A549 (cell line): ENCODE data around the gene ACBD4. TPM values are rescaled to one million over a fixed set of nuclear protein-coding genes. Genes with fewer than 3 reads are reported as not detected.
A peak's percentile ranks its signal among the peaks of the same experiment; 100 is the strongest.

Experiments
- ATAC-seq, 2 experiments: fragments of 200-7000 bp in 1 of 2; fragments of >200 bp in 1 of 2; cut with Nextera tagmentation in 1 of 2; cut with Tn5 transposase in 1 of 2; 3 replicates each; pipeline versions ENCODE4 v1.8.0 to v1.9.1; 2018 to 2020; ENCODE audit warnings: mild to moderate bottlenecking in 1 of 2, moderate library complexity in 1 of 2
- CTCF ChIA-PET: fragments of 300-600 bp; sonication (Branson Sonifier 250); formaldehyde crosslinking; extraction: SDS; loops from one replicate; lab custom pipeline; 2021; ENCODE audit warnings: antibody characterized with exemption, inconsistent platforms; lab: Yijun Ruan, JAX
- POLR2A ChIA-PET: fragments of 350-600 bp; formaldehyde crosslinking; extraction: SDS; loops from one replicate; lab custom pipeline; 2021; ENCODE audit warnings: antibody characterized with exemption, inconsistent platforms; lab: Yijun Ruan, JAX
- DNase-seq, 2 experiments: peaks; one replicate each; pipeline versions ENCODE4 v3.0.0 to v3.0.0-alpha.2; 2011 to 2016; ENCODE audit warnings: low read depth in 1 of 2, low spot score in 1 of 2
- FAIRE-seq: peaks from 2 replicates; lab custom pipeline; 2011; peaks lifted over from hg19 to GRCh38; lab: Jason Lieb, UNC
- H3K27ac ChIP-seq, 2 experiments: fragments of >200 bp; sonication (Bioruptor Twin); formaldehyde crosslinking; 3 replicates each; pipeline ENCODE4 v1.5.1; 2016 to 2017
- H3K4me1 ChIP-seq: fragments of >200 bp; sonication (Bioruptor Twin); formaldehyde crosslinking; 3 replicates; pipeline ENCODE4 v1.6.1; 2016
- H3K4me2 ChIP-seq: fragments of >200 bp; sonication (Bioruptor Twin); formaldehyde crosslinking; 3 replicates; pipeline ENCODE4 v1.6.1; 2016
- H3K4me3 ChIP-seq: fragments of >200 bp; sonication (Bioruptor Twin); formaldehyde crosslinking; 3 replicates; pipeline ENCODE4 v1.5.1; 2016
- H3K9me3 ChIP-seq: fragments of >200 bp; sonication (Bioruptor Twin); formaldehyde crosslinking; 3 replicates; pipeline ENCODE4 v1.6.1; 2016
- ATOH8 ChIP-seq: fragments of 250-450 bp; sonication (Bioruptor Pico); IDR thresholded peaks from 2 replicates; pipeline ENCODE4 v1.5.0; 2020; ENCODE audit warnings: low read depth, mild to moderate bottlenecking, moderate library complexity
- CHD2 ChIP-seq: fragments of 150-350 bp; IDR thresholded peaks from 2 replicates; pipeline ENCODE4 v1.6.1; 2014; ENCODE audit warnings: low read length; ENCODE audit not compliant: partially characterized antibody
- CHD4 ChIP-seq: fragments of 200-600 bp; sonication (generic); IDR thresholded peaks from 2 replicates; pipeline ENCODE4 v1.6.1; 2016; ENCODE audit warnings: antibody characterized with exemption, mild to moderate bottlenecking, borderline replicate concordance
- EHF ChIP-seq: fragments of 250-450 bp; sonication (Bioruptor Pico); IDR thresholded peaks from 2 replicates; pipeline ENCODE4 v1.5.0; 2020; ENCODE audit warnings: mild to moderate bottlenecking
- EHMT2 ChIP-seq: fragments of 200-600 bp; sonication (generic); IDR thresholded peaks from 2 replicates; pipeline ENCODE4 v1.6.1; 2016; ENCODE audit warnings: antibody characterized with exemption, low read depth, mild to moderate bottlenecking, moderate library complexity
- ELK1 ChIP-seq: fragments of 150-350 bp; IDR thresholded peaks from 2 replicates; pipeline ENCODE4 v1.6.1; 2014; ENCODE audit warnings: low read depth, mild to moderate bottlenecking, low read length
- ESRRA ChIP-seq: fragments of 150-350 bp; IDR thresholded peaks from 2 replicates; pipeline ENCODE4 v1.6.1; 2014; ENCODE audit warnings: mild to moderate bottlenecking, low read length, borderline replicate concordance
- FOSB ChIP-seq: fragments of 250-450 bp; sonication (Bioruptor Pico); IDR thresholded peaks from 2 replicates; pipeline ENCODE4 v1.5.0; 2020; ENCODE audit warnings: mild to moderate bottlenecking, moderate library complexity
- FOXS1 ChIP-seq: fragments of 250-450 bp; sonication (Bioruptor Pico); IDR thresholded peaks from 2 replicates; pipeline ENCODE4 v1.5.0; 2020; ENCODE audit warnings: mild to moderate bottlenecking, moderate library complexity
- GATA3 ChIP-seq: IDR thresholded peaks from 2 replicates; pipeline ENCODE4 v1.6.1; 2012; ENCODE audit warnings: borderline replicate concordance
- HMGXB4 ChIP-seq: fragments of 250-450 bp; sonication (Bioruptor Pico); IDR thresholded peaks from 2 replicates; pipeline ENCODE4 v1.5.0; 2021; ENCODE audit warnings: mild to moderate bottlenecking, moderate library complexity, borderline replicate concordance
- HOXB5 ChIP-seq: fragments of 250-450 bp; sonication (Bioruptor Pico); IDR thresholded peaks from 2 replicates; pipeline ENCODE4 v1.5.0; 2020; ENCODE audit warnings: mild to moderate bottlenecking, moderate library complexity
- MAZ ChIP-seq: fragments of 150-350 bp; IDR thresholded peaks from 2 replicates; pipeline ENCODE4 v1.6.1; 2014; ENCODE audit warnings: antibody characterized with exemption, low read depth, low read length, borderline replicate concordance
- NPAS2 ChIP-seq: fragments of 250-450 bp; sonication (Bioruptor Pico); IDR thresholded peaks from 2 replicates; pipeline ENCODE4 v1.8.0; 2022; ENCODE audit warnings: mild to moderate bottlenecking, moderate library complexity, borderline replicate concordance
- RCOR1 ChIP-seq: fragments of 150-350 bp; IDR thresholded peaks from 2 replicates; pipeline ENCODE4 v1.6.1; 2014; ENCODE audit warnings: antibody characterized with exemption, low read length, low read depth
- REST ChIP-seq: fragments of 200-600 bp; sonication (generic); IDR thresholded peaks from 2 replicates; pipeline ENCODE4 v1.6.1; 2016; ENCODE audit warnings: antibody characterized with exemption, mild to moderate bottlenecking, moderate library complexity
- SREBF2 ChIP-seq: fragments of 450-650 bp; IDR thresholded peaks from 2 replicates; pipeline ENCODE4 v1.6.1; 2014; ENCODE audit warnings: mild to moderate bottlenecking, moderate library complexity
- TFCP2L1 ChIP-seq: fragments of 250-450 bp; sonication (Bioruptor Pico); IDR thresholded peaks from 2 replicates; pipeline ENCODE4 v1.5.0; 2021; ENCODE audit warnings: mild to moderate bottlenecking
- ZC3H11A ChIP-seq: fragments of 450-650 bp; IDR thresholded peaks from 2 replicates; pipeline ENCODE4 v1.6.1; 2014; ENCODE audit warnings: antibody characterized with exemption, mild to moderate bottlenecking
- ZFP36 ChIP-seq: fragments of 450-650 bp; IDR thresholded peaks from 2 replicates; pipeline ENCODE4 v1.6.1; 2014; ENCODE audit warnings: borderline replicate concordance; ENCODE audit not compliant: partially characterized antibody
- WGBS: methylation state at CpG from one replicate; pipeline ENCODE4 v1.1.6; 2017; ENCODE audit errors: missing lambda C conversion rate; 5-methylcytosine and 5-hydroxymethylcytosine counted together
- polyA plus RNA-seq, 4 experiments: library from polyadenylated mRNA; depleted of rRNA in 3 of 4; stranded (reverse); fragments of >200 nt; fragmentation: RNase III in 1 of 4; extraction: RNeasy Plus Mini Kit Qiagen cat#74134 plus additional on column Dnase treatment in 1 of 4; gene quantifications; 2 replicates in 3 of 4; 3 replicates in 1 of 4; pipeline ENCODE4 v1.2.3, GENCODE V29; 2011 to 2017

ACBD4 gene
- polyA plus RNA-seq, 2 of the 4 experiments (the other 2 are of a cell fraction), result 11.4 to 13.7 TPM

DNA sequence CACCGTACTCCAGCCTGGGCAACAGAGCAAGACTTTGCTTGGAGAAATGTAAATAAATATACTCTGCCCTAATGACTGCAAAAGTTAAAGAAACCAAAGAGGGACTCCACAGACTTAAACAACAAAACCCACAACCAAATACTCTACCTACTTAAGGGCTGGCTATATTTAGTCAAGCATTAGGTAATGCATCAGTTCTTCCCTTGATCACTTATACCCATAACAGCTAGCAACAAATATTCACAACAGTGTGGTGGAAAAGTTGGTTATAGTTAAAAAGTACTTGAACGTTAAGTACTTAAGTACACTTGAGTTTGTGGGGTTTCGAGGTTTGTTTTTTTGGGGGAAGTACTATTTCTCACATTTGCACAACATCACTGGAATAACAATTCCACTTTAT is 20.8 kb downstream of the ACBD4 start:
- POLR2A ChIA-PET, result interaction anchor here (1.7 to 1.8 kb wide), 2 partner anchors 8 to 17 kb away, joined by 13 to 18 read pairs; partner anchors contain the start of gene HEXIM1
- Histone ChIP-seq H3K27ac (peak overlapping the region in 1 of 2 experiments; percentile 68; a peak in 2 of 6 replicates), H3K4me2 (no peak overlapping the region), H3K9me3 (no peaks in the 10 kb centered on the region), H3K4me1 (peaks cover 48% of the 10 kb centered on the region), H3K4me3 (no peak overlapping the region)
- CTCF ChIA-PET, result interaction anchor here (1.2 to 43.5 kb wide), 5 partner anchors 12 to 91 kb away, joined by 4 to 2147 read pairs (median 540); partner anchors contain the start of genes ACBD4, FMNL1, HEXIM2 and PLCD3
- DNase-seq (no peak), ATAC-seq (no peak), FAIRE-seq (no peak)
- TF ChIP-seq ELK1 (no peak), CHD4 (no peak), ESRRA (no peak), GATA3 (no peak), HOXB5 (CRISPR knock-in tag) (no peak), ZFP36 (no peak), EHF (CRISPR knock-in tag) (no peak), ZC3H11A (no peak), FOSB (no peak), FOXS1 (CRISPR knock-in tag) (no peak), RCOR1 (no peak), HMGXB4 (no peak), ATOH8 (CRISPR knock-in tag) (no peak), SREBF2 (no peak), NPAS2 (CRISPR knock-in tag) (no peak), TFCP2L1 (CRISPR knock-in tag) (no peak), CHD2 (no peak), MAZ (no peak), REST (no peak), EHMT2 (no peak)
- 90% methylated on average over 3 of the region's 3 CpGs for WGBS
